PFSK-1 (cell line): ENCODE data around the gene LENG8.

Source experiments
- FOXP2 ChIP-seq: optimal IDR thresholded peaks from 2 replicates; pipeline ENCODE3; 2011; ENCODE audit warnings: borderline replicate concordance, control low read depth, inconsistent platforms; ENCODE audit not compliant: insufficient read depth; ENCODE audit errors: extremely low read length, extremely low read depth
- POLR2AphosphoS5 ChIP-seq: IDR thresholded peaks from 2 replicates; pipeline ENCODE4 v1.6.1; 2012; ENCODE audit warnings: low read depth, mild to moderate bottlenecking, control low read depth, low read length, moderate library complexity
- SIN3A ChIP-seq: IDR thresholded peaks from 2 replicates; pipeline ENCODE4 v1.6.1; 2012; ENCODE audit warnings: mild to moderate bottlenecking, low read length, moderate library complexity, borderline replicate concordance; ENCODE audit not compliant: insufficient read depth
- TAF1 ChIP-seq: IDR thresholded peaks from 2 replicates; pipeline ENCODE4 v1.6.1; 2012; ENCODE audit warnings: low read length, control low read depth, borderline replicate concordance; ENCODE audit not compliant: insufficient read depth
- TF ChIP-seq, protein P1 (sequence below), 2 experiments: IDR thresholded peaks; 2 replicates each; pipeline versions ENCODE4 v1.6.1 to v1.8.0; 2011 to 2012; ENCODE audit warnings: low read depth in 2 of 2, low read length in 2 of 2, control low read depth in 1 of 2, inconsistent platforms in 1 of 2, mild to moderate bottlenecking in 1 of 2, moderate library complexity in 1 of 2; ENCODE audit not compliant: insufficient read depth in 1 of 2

LENG8 gene

GRCh38 chr19:54407780-54408179 is 41.2 kb upstream of the LENG8 start:
- TF ChIP-seq SIN3A = no peak
- TF ChIP-seq, protein P1, sequence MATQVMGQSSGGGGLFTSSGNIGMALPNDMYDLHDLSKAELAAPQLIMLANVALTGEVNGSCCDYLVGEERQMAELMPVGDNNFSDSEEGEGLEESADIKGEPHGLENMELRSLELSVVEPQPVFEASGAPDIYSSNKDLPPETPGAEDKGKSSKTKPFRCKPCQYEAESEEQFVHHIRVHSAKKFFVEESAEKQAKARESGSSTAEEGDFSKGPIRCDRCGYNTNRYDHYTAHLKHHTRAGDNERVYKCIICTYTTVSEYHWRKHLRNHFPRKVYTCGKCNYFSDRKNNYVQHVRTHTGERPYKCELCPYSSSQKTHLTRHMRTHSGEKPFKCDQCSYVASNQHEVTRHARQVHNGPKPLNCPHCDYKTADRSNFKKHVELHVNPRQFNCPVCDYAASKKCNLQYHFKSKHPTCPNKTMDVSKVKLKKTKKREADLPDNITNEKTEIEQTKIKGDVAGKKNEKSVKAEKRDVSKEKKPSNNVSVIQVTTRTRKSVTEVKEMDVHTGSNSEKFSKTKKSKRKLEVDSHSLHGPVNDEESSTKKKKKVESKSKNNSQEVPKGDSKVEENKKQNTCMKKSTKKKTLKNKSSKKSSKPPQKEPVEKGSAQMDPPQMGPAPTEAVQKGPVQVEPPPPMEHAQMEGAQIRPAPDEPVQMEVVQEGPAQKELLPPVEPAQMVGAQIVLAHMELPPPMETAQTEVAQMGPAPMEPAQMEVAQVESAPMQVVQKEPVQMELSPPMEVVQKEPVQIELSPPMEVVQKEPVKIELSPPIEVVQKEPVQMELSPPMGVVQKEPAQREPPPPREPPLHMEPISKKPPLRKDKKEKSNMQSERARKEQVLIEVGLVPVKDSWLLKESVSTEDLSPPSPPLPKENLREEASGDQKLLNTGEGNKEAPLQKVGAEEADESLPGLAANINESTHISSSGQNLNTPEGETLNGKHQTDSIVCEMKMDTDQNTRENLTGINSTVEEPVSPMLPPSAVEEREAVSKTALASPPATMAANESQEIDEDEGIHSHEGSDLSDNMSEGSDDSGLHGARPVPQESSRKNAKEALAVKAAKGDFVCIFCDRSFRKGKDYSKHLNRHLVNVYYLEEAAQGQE (IDR thresholded peaks at IDR 0.05; ENCODE audit: insufficient read depth in 1 of 2, low read depth in 2 of 2, low read length in 2 of 2) = no peak

DNA sequence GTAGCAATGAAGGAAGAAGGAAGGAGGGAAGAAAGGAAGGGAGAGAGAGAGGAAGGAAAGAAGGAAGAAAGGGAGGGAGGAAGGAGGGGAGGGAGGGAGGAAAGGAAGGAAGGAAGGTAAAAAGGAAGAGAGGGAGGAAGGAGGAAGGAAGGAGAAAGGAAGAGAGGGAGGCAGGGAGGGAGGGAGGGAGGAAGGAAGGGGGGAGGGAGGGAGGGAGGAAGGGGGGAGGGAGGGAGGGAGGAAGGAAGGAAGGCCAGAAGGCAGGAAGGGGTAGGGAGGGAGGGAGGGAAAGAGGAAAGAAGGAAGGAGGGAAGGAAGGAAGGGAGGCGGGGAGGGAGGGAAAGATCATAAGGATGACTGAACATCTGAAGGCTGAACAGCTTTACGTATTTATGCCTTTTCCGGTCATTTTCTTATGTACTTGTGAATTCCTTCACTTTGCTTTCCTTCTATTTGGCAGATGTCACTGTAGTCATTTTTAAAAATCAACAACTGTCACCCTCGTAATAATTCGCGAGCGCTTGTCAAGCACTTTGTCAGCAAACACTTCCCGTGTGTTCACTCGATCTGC is 40.5 kb upstream of the LENG8 start:
- TF ChIP-seq TAF1 (no peak), SIN3A (no peak), POLR2AphosphoS5 (no peak), FOXP2 (no peak)
- TF ChIP-seq, protein P1 (IDR thresholded peaks at IDR 0.05; ENCODE audit: insufficient read depth in 1 of 2, low read depth in 2 of 2, low read length in 2 of 2) = no peak

GRCh38 chr19:54411033-54411432 is 38.0 kb upstream of the LENG8 start:
- TF ChIP-seq SIN3A (no peak), TAF1 (no peak), POLR2AphosphoS5 (no peak), FOXP2 (no peak)
- TF ChIP-seq, protein P1 (IDR thresholded peaks at IDR 0.05; ENCODE audit: insufficient read depth in 1 of 2, low read depth in 2 of 2, low read length in 2 of 2) = no peak

DNA sequence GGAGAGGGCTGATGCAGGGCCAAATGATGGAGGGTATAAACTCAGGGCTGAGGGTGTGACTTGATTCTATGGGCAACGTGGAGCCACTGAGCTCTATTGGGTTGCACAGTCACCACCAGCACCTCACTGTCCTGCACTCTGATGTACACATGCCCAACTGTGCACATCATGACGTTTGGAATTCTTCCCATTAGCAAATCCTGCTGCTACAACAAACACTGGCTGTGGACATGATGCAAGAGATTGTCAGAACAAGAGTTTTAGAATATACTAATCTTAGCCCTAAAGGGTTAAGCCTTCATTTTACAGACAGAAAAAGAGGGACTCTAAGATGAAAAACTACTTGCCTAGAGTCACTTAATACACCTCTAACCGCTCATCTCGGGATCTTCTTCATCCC is 36.1 kb upstream of the LENG8 start:
- no peak for TF ChIP-seq SIN3A
- TF ChIP-seq, protein P1 (IDR thresholded peaks at IDR 0.05; ENCODE audit: insufficient read depth in 1 of 2, low read depth in 2 of 2, low read length in 2 of 2) = no peak
- no peak for TF ChIP-seq TAF1
- no peak for TF ChIP-seq POLR2AphosphoS5
- no peak for TF ChIP-seq FOXP2

DNA sequence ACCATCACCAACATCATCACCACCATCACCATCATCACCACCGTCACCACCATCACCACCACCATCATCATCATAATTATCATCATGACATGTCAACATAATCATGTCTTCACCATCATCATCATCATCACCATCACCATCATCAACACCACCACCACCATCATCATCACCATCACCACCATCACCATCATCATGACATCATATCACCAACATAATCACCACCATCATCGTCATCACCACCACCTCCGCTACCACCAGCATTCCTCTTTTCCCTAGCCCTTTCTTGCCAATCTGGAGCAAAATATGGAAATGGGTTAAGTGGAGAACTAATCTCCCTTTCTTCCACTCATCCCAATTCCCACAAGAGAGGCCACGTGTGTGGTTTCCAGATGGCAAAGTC is 34.8 kb upstream of the LENG8 start:
- no peak for TF ChIP-seq POLR2AphosphoS5
- TF ChIP-seq, protein P1 (IDR thresholded peaks at IDR 0.05; ENCODE audit: insufficient read depth in 1 of 2, low read depth in 2 of 2, low read length in 2 of 2) = no peak
